ENCODE data around the gene BCL2L1.

The BCL2L1 gene

GRCh38 chr20:31723319-31724078, 831 bp upstream of the BCL2L1 start:
- peak; percentile 98 for DNase-seq

DNA sequence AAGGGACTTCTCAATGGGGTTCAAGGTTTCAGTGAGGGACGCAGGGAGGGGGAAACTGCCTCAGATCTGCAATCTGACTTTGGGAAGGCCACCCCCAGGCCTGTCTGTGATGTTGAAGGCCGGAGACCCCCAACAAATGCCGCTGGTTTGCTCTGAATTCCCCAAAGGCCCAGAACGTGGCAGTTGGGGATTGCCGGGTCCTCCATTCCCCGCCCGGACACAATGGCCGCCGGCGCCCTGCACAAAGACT, 326 bp upstream of the BCL2L1 start:
- DNase-seq = no peak

DNA sequence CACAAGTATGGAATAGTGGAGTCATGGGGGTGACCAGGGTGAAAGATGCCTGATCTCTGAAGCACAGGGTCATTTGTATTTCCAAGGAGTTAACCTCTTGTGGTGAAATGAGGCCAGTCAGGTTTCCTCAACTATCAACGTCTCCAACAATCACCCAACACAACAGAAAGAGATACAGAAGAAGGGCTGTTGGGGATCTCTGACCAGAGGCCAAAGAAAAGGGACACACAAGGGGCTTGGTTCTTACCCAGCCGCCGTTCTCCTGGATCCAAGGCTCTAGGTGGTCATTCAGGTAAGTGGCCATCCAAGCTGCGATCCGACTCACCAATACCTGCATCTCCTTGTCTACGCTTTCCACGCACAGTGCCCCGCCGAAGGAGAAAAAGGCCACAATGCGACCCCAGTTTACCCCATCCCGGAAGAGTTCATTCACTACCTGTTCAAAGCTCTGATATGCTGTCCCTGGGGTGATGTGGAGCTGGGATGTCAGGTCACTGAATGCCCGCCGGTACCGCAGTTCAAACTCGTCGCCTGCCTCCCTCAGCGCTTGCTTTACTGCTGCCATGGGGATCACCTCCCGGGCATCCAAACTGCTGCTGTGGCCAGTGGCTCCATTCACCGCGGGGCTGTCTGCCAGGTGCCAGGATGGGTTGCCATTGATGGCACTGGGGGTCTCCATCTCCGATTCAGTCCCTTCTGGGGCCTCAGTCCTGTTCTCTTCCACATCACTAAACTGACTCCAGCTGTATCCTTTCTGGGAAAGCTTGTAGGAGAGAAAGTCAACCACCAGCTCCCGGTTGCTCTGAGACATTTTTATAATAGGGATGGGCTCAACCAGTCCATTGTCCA, 1.0 kb downstream of the BCL2L1 start:
- peak in 1 of 2 experiments; percentile 27 for DNase-seq

DNA sequence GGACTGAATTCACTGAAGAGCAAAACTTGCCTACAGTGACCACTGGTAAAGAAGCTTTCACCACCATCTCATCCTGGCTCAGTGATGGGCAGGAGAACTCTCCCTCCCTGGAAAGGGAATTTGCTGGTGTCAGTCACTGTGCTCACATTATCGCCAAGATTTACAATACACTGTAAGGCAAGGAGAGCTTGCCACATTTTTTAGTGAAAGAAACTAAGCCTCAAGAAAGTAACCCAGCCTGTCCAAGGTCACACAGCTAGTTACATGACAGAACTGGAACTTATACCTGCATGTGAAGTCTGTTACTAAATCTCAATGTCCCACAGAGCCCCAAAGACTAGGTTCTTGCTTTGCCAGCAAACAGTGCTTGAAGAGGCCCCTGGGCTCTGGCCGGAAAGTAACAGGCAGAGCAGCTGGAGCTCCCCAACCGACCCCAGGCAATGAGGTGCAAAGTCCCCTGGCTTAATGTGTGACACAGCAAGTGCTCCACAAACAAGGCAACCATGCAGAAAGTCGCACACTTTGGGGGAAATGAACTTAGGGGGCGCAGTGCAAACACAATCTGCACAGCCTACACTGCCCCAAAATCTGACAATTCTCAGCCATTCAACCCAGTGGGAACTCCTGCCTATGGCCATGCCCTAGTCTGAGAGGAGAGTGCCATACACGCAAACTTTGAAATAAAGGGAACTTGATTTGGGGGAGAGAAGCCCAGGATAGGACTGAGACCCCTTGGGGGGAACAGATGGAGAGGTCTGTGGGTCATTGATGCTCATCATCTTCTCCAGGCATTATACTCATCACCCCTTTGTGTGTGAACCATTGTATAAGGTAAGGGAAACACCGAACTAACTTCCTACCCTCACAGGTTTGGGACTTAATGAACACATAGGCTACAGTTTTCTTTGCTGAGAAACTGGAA, 1.9 kb downstream of the BCL2L1 start:
- DNase-seq = no peak

DNA sequence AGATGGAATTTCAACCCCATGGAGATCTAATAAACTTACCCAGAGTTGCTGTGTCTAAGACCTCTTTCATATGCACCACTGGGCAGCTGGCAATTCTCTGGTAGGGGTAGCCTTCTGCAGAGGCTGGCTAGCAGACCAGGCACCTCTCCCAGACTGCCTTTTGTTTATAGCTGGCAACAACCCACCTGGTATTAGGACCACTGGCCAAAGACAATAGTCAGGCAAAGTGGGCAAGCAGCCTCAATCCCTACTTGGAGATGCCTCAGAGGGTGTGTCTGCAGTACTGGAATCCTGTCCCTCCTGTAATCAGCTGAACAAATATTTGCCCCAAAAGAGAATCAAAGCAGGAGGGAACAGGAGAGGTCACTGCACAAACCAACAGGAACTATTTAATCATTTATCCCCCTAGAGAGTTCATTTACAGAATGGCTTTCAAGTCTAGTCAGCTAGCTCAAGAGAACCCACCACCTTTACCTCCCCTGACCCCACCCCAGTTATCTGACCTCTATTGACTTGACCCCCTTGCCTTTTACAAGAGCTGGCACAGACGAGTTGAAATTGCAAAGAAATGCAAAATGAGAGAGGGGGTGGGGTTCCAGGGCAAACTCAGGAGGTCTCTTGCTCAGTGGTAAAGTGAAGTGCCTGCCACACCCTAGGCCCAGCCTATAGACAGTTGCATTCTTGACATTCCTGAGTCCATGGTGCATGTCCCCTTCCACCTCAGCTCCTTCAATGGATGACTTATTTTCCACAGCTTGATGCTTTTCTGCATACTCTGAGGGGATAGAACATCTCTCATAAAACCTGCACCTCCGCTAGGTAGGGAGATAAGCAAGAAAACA, 2.8 kb downstream of the BCL2L1 start:
- no peak for DNase-seq

- DNase-seq = no peak
Observed at GRCh38 chr20:31718952-31719643, 3.6 kb downstream of the BCL2L1 start.

GRCh38 chr20:31717478-31718201, 5.0 kb downstream of the BCL2L1 start:
- peak in 1 of 2 experiments; percentile 52 for DNase-seq

GRCh38 chr20:31716818-31717477, 5.7 kb downstream of the BCL2L1 start:
- DNase-seq = no peak

- DNase-seq = no peak
Observed at GRCh38 chr20:31716351-31716750, 6.3 kb downstream of the BCL2L1 start.

- DNase-seq = no peak
Observed at GRCh38 chr20:31715766-31716165, 6.9 kb downstream of the BCL2L1 start.

GRCh38 chr20:31713312-31714273, 9.1 kb downstream of the BCL2L1 start:
- no peak for DNase-seq

DNA sequence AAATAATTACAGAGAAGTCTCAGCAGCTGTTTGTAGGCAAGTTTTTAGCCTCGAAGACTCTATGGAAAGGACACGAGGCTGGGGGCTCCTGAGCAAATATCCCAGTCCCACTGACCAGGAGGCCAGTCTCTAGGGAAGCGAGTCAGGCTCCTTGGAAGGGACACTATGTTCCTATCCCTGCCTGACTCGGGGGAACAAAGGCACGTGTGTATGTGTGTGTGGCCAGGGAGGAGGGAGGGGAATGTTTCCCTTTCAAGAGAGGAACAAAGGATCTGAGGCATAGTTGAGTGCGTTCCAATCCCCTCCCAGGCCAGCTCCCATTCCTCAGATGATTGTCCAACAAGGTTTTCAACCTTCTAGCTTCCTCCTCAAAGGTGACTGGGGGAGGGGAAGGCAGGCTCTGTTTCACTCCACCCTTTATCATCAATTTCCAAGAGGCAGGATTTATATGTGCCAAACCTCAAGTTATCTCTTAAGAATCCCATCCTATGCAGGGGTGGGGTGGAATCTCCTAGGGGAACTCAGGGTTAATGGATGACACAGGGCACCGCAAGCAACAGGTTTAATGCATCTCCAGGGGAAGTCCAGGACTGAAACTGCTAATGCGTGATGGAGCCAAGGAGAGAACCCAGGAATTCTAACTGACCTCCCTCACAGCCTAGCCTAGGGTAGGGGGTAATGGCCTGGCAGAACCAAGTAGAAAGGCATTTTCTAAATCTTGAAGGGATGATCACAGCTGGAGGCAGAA, 9.9 kb downstream of the BCL2L1 start:
- DNase-seq = no peak

- DNase-seq = no peak
Observed at GRCh38 chr20:31712112-31712553, 10.5 kb downstream of the BCL2L1 start.

- DNase-seq = no peak
Observed at GRCh38 chr20:31711179-31712111, 11.2 kb downstream of the BCL2L1 start.

DNA sequence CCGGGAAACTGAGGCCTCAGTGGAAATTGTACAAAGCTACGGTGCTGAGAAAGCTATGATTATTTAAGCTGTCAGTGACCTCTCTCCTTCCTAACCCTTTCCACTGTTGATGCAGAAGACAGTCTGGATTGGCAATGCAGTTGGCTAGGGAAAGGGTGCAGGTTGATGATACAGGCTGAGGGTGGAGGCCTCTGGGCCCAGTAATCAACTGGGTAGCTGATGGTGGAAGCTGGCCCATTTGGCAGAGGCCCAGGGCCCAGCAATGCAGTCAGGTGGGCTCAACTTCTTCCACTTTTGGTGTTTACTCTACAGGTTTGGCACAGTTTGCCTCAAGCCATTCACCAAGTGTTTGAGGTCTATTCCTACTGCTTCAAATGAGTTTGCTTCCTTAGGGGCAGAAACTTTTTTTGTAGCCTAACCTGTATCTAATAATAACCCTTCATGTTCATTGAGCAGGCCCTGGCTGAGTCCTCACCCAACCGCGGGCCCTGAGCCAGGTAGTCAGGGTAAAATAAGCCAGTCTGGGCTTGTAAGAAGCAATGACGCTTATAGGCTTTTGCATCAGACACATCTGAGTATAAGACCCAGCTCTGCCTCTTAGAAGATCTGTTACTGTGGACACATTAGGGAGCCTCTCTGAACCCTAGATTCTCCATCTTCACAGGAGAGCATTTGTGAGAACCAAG, 12.1 kb downstream of the BCL2L1 start:
- no peak for DNase-seq

DNA sequence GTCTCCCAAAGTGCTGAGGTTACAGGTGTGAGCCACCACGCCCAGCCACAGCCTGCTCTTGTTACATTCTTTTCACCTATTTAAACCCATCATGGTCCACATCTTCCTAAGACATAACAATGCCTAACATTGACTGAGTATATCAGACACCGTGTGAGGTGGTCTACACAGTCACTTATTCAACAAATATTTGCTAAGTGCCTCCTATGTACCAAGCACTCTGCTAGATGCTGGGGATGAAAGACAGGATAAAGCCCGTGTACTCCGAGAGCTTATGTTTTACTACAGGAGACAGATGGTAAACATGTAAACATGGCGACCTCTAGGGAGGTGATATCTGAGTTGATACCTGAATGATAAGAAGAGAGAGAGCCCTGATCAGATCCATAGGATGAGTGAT, 12.7 kb downstream of the BCL2L1 start:
- DNase-seq = no peak
